ENCODE results near the gene ARHGEF1. TPM values are rescaled to one million over a fixed set of nuclear protein-coding genes. Genes with fewer than 3 reads are reported as not detected.

The ARHGEF1 gene
- total and polyA plus RNA-seq, 7 experiments from 2014 or later, result 184 to 1,236 (median 1,084) TPM

DNA sequence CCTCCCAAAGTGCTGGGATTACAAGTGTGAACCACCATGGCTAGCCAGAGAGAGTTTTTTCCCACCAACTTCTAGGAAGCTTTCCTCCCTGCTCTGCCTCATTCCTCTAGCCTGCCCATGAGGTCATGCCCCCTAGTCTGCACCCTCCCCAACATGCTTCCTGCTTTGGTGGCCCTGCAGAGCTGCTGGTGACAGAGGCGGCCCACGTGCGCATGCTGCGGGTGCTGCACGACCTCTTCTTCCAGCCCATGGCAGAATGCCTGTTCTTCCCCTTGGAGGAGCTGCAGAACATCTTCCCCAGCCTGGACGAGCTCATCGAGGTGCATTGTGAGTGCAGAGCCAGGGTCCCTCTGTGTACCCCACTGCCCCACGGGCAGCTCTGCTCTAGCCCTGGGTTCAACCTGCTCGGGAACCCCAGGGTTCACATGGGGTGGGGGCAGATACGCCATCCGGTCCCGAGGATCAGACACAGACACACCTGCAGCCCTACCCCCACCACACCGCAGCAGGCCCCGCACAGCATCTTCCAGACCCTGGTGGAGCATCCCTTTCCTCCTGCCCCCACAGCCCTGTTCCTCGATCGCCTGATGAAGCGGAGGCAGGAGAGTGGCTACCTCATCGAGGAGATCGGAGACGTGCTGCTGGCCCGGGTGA is 18.9 kb downstream of the ARHGEF1 start:
- H3K36me3 Mint-ChIP-seq, result peaks cover 3 to 58% (median 21%) of the 10 kb centered on the region in 5 donors
- no peaks in the 10 kb centered on the region for H3K27me3 Mint-ChIP-seq
- H3K9me3 Mint-ChIP-seq, result peaks cover 0 to 4% (median 0%) of the 10 kb centered on the region in 11 donors
- H3K27ac Mint-ChIP-seq, result peak overlapping the region in 4 of 9 donors; percentile 10 to 69 (median 49)
- peaks cover 49 to 95% (median 62%) of the 10 kb centered on the region in 3 experiments for H3K36me3 ChIP-seq (ENCODE audit: control insufficient read depth in 2 of 3, insufficient read depth in 3 of 3, low read length in 3 of 3)
- ChIA-PET POLR2A (interaction anchor here (0.8 to 15.6 kb wide), 5 partner anchors 9 to 42 kb away, joined by 3 to 348 read pairs (median 4); partner anchors contain the start of genes ARHGEF1 and RPS19), CTCF (interaction anchor here (1.0 to 2.0 kb wide), 4 partner anchors 11 to 49 kb away, joined by 3 to 7 read pairs (median 4); no protein-coding TSS in a partner anchor)
- ATAC-seq (no peak), DNase-seq (no peak)
- H3K27ac ChIP-seq (ENCODE audit: low read depth, low read length), result no peak overlapping the region
- no peak overlapping the region for H3K4me3 Mint-ChIP-seq
- intact Hi-C loops (cut with micrococcal nuclease), result loop anchor here in 1 of 2 donors (2.0 kb wide), 1 partner anchor 15 kb away; no protein-coding TSS in a partner anchor
- H3K4me3 ChIP-seq (ENCODE audit: low read length), result no peak overlapping the region
- H3K9me3 ChIP-seq (ENCODE audit: control insufficient read depth in 2 of 3, low read length in 3 of 3), result no peaks in the 10 kb centered on the region
- H3K4me1 ChIP-seq (ENCODE audit: control insufficient read depth in 2 of 2, insufficient read depth in 2 of 2, low read length in 2 of 2), result peaks cover 0 to 35% of the 10 kb centered on the region in 2 donors
- H3K27me3 ChIP-seq (ENCODE audit: control insufficient read depth in 2 of 2, insufficient read depth in 2 of 2, low read length in 2 of 2), result no peaks in the 10 kb centered on the region
- peaks cover 34 to 70% (median 53%) of the 10 kb centered on the region in 7 donors for H3K4me1 Mint-ChIP-seq

DNA sequence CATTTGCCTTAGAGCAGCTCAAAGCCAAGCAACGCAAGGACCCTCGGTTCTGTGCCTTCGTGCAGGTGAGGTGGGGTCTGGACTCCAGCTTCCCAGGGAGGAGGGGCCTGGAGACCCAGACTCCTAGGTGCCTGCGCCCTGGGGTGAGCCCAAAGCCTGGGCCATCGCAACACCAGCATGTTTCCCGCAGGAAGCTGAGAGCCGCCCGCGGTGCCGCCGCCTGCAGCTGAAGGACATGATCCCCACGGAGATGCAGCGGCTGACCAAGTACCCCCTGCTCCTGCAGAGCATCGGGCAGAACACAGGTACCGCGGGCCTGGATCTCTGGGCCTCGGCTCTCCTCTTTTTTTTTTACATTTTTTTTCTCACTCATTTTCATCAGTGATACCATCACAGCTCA is 19.6 kb downstream of the ARHGEF1 start:
- Histone ChIP-seq H3K4me1 (ENCODE audit: control insufficient read depth in 2 of 2, insufficient read depth in 2 of 2, low read length in 2 of 2) (peaks cover 0 to 33% of the 10 kb centered on the region in 2 donors), H3K36me3 (ENCODE audit: control insufficient read depth in 2 of 3, insufficient read depth in 3 of 3, low read length in 3 of 3) (peaks cover 51 to 96% (median 61%) of the 10 kb centered on the region in 3 experiments), H3K9me3 (ENCODE audit: control insufficient read depth in 2 of 3, low read length in 3 of 3) (no peaks in the 10 kb centered on the region), H3K27me3 (ENCODE audit: control insufficient read depth in 2 of 2, insufficient read depth in 2 of 2, low read length in 2 of 2) (no peaks in the 10 kb centered on the region), H3K27ac (ENCODE audit: low read depth, low read length) (no peak overlapping the region), H3K4me3 (ENCODE audit: low read length) (no peak overlapping the region)
- Mint-ChIP-seq H3K36me3 (peaks cover 3 to 57% (median 22%) of the 10 kb centered on the region in 5 donors), H3K9me3 (peaks cover 0 to 4% (median 0%) of the 10 kb centered on the region in 11 donors), H3K4me1 (peaks cover 35 to 69% (median 55%) of the 10 kb centered on the region in 7 donors), H3K27me3 (no peaks in the 10 kb centered on the region), H3K27ac (peak overlapping the region in 4 of 9 donors; percentile 33 to 83 (median 60)), H3K4me3 (peak overlapping the region in 1 of 10 donors; percentile 39)
- ChIA-PET CTCF (interaction anchor here (0.6 to 1.0 kb wide), 4 partner anchors 11 to 28 kb away, joined by 3 to 6 read pairs (median 4); no protein-coding TSS in a partner anchor), POLR2A (interaction anchor here (1.3 to 15.6 kb wide), 4 partner anchors 8 to 42 kb away, joined by 4 to 348 read pairs (median 18); partner anchors contain the start of genes ARHGEF1 and RPS19)
- ATAC-seq, result no peak
- no peak for DNase-seq
- intact Hi-C loops (cut with micrococcal nuclease), result no loop called here

DNA sequence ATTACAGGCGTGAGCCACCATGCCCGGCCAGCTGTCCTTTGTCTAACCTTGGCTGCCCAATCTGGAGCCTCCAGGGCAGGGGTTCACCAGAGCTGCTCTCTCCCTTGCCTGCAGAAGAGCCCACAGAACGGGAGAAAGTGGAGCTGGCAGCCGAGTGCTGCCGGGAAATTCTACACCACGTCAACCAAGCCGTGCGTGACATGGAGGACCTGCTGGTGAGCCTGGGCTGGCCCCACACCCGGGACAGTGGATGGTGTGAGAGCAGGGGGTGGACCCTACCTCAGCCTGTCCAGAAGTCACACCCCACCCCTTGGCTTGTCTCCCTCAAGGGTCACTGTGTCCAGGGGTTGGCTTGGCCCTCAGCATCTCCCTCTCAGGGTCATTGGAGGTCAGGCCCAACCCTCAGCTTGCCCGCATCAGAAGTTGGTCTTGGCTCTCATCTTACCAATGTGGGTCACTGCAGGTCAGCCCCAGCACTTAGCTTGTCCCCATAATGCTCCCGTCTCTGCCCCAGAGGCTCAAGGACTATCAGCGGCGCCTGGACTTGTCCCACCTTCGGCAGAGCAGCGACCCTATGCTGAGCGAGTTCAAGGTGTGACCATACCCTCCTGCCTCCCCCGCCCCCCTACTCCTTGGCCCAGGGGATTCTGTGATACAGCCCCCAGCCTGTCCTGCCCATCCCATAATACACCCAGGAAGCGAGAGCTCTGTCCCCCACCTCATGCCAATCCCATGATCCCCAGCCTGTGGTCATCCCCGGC is 20.4 kb downstream of the ARHGEF1 start:
- Mint-ChIP-seq H3K4me1 (peaks cover 31 to 61% (median 48%) of the 10 kb centered on the region in 7 donors), H3K27me3 (no peaks in the 10 kb centered on the region), H3K27ac (peak overlapping the region in 4 of 9 donors; percentile 52 to 87 (median 64)), H3K36me3 (peaks cover 3 to 50% (median 22%) of the 10 kb centered on the region in 5 donors), H3K9me3 (peaks cover 0 to 4% (median 0%) of the 10 kb centered on the region in 11 donors), H3K4me3 (peak overlapping the region in 2 of 10 donors; percentile 39 to 49)
- Histone ChIP-seq H3K9me3 (ENCODE audit: control insufficient read depth in 2 of 3, low read length in 3 of 3) (no peaks in the 10 kb centered on the region), H3K4me3 (ENCODE audit: low read length) (no peak overlapping the region), H3K27ac (ENCODE audit: low read depth, low read length) (peak overlapping the region; percentile 38), H3K4me1 (ENCODE audit: control insufficient read depth in 2 of 2, insufficient read depth in 2 of 2, low read length in 2 of 2) (peaks cover 0 to 28% of the 10 kb centered on the region in 2 donors), H3K36me3 (ENCODE audit: control insufficient read depth in 2 of 3, insufficient read depth in 3 of 3, low read length in 3 of 3) (peaks cover 49 to 93% (median 61%) of the 10 kb centered on the region in 3 experiments), H3K27me3 (ENCODE audit: control insufficient read depth in 2 of 2, insufficient read depth in 2 of 2, low read length in 2 of 2) (no peaks in the 10 kb centered on the region)
- DNase-seq, result no peak
- ATAC-seq, result no peak
- ChIA-PET POLR2A (interaction anchor here (1.1 to 15.6 kb wide), 6 partner anchors 7 to 43 kb away, joined by 3 to 348 read pairs (median 6); partner anchors contain the start of genes ARHGEF1 and RPS19), CTCF (interaction anchor here (0.7 to 1.0 kb wide), 3 partner anchors 12 to 29 kb away, joined by 3 to 4 read pairs (median 3); no protein-coding TSS in a partner anchor)
- intact Hi-C loops (cut with micrococcal nuclease), result no loop called here

DNA sequence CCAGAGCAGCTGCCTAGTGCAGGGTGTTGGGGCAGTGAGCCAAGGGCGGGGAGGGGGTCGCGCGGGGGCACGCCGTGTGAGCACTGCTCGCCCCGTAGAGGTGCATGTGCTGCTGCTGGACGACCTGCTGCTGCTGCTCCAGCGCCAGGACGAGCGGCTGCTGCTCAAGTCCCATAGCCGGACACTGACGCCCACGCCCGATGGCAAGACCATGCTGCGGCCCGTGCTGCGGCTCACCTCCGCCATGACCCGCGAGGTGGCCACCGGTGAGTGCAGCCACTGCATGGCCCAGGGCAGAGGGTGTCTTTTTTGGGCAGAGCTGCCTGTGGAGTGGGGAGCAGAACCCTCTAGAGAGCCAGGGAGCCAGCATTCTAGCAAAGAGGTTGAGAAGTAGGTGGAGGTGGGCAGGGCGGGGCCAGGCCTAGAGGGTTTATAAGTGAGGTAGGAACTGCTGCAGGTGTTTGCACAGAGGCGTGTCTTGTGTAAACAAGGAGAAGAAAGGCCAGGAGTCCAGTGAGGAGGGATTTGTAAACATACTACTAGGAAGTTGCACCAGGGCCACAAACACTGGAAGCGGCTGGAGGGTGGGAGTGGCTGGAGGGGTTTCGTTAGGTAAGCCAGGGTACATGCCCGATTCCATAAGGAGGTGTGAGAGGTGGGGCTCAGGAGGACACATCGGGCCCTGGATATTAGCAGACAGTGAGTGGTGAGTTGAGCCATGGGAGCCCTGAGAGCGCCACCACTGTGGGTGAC is 21.3 kb downstream of the ARHGEF1 start:
- Histone ChIP-seq H3K9me3 (ENCODE audit: control insufficient read depth in 2 of 3, low read length in 3 of 3) (no peaks in the 10 kb centered on the region), H3K36me3 (ENCODE audit: control insufficient read depth in 2 of 3, insufficient read depth in 3 of 3, low read length in 3 of 3) (peaks cover 47 to 91% (median 61%) of the 10 kb centered on the region in 3 experiments), H3K4me1 (ENCODE audit: control insufficient read depth in 2 of 2, insufficient read depth in 2 of 2, low read length in 2 of 2) (peaks cover 0 to 28% of the 10 kb centered on the region in 2 donors), H3K27ac (ENCODE audit: low read depth, low read length) (peak overlapping the region; percentile 23), H3K4me3 (ENCODE audit: low read length) (no peak overlapping the region), H3K27me3 (ENCODE audit: control insufficient read depth in 2 of 2, insufficient read depth in 2 of 2, low read length in 2 of 2) (no peaks in the 10 kb centered on the region)
- Mint-ChIP-seq H3K27ac (peak overlapping the region in 7 of 9 donors; percentile 21 to 85 (median 48)), H3K4me3 (peak overlapping the region in 2 of 10 donors; percentile 27 to 61), H3K36me3 (peaks cover 0 to 46% (median 14%) of the 10 kb centered on the region in 5 donors), H3K27me3 (peaks cover 0 to under 1% (median 0%) of the 10 kb centered on the region in 5 donors), H3K9me3 (peaks cover 0 to 4% (median 0%) of the 10 kb centered on the region in 11 donors), H3K4me1 (peaks cover 25 to 52% (median 46%) of the 10 kb centered on the region in 7 donors)
- CTCF ChIA-PET, result interaction anchor here (1.2 kb wide), 1 partner anchor 15 kb away, joined by 4 read pairs; no protein-coding TSS in a partner anchor
- POLR2A ChIA-PET, result interaction anchor here (1.0 to 15.6 kb wide), 7 partner anchors 8 to 33 kb away, joined by 3 to 348 read pairs (median 4); partner anchors contain the start of gene ARHGEF1
- ATAC-seq (no peak), DNase-seq (no peak)
- intact Hi-C loops (cut with micrococcal nuclease), result no loop called here

DNA sequence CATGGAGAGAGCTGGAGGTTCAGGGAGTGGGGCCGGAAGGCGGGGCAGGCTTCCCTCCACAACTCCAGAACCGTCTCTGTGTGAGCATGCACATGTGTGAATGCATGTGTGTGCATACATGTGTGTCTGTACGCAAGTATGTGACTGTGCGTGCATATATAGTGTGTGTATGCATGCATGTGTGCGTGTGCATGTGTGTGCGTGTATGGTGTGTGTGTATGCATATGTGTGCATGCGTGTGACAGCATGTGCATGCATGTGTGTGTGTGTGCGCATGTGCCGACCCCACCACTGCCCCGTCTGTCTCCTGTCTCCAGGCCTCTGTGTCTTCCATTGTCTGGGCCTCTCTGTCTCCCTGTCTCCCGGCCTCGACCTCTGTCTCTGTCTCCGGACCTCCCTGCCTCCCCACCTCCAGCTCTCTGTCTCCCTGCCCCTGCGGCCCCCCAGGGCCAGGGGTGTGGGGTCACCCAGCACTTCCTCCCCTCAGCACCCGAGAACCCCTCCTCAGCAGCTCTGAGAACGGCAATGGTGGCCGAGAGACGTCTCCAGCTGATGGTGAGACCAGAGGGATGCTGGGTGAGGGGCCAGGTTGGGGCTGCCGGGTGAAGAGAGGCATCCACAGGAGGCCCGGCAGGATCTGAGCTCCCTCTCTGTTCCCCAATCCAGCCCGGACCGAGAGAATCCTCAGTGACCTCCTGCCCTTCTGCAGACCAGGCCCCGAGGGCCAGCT is 22.5 kb downstream of the ARHGEF1 start:
- Histone ChIP-seq H3K27ac (ENCODE audit: low read depth, low read length) (no peak overlapping the region), H3K36me3 (ENCODE audit: control insufficient read depth in 2 of 3, insufficient read depth in 3 of 3, low read length in 3 of 3) (peaks cover 47 to 82% (median 56%) of the 10 kb centered on the region in 3 experiments), H3K4me3 (ENCODE audit: low read length) (no peak overlapping the region), H3K9me3 (ENCODE audit: control insufficient read depth in 2 of 3, low read length in 3 of 3) (no peaks in the 10 kb centered on the region), H3K27me3 (ENCODE audit: control insufficient read depth in 2 of 2, insufficient read depth in 2 of 2, low read length in 2 of 2) (no peaks in the 10 kb centered on the region), H3K4me1 (ENCODE audit: control insufficient read depth in 2 of 2, insufficient read depth in 2 of 2, low read length in 2 of 2) (peaks cover 0 to 23% of the 10 kb centered on the region in 2 donors)
- Mint-ChIP-seq H3K27me3 (peaks cover 0 to 2% (median 0%) of the 10 kb centered on the region in 5 donors), H3K4me1 (peaks cover 20 to 47% (median 40%) of the 10 kb centered on the region in 7 donors), H3K27ac (peak overlapping the region in 8 of 9 donors; percentile 31 to 85 (median 73)), H3K36me3 (peaks cover 0 to 45% (median 13%) of the 10 kb centered on the region in 5 donors), H3K4me3 (peak overlapping the region in 3 of 10 donors; percentile 21 to 48 (median 32)), H3K9me3 (peaks cover 0 to 4% (median 0%) of the 10 kb centered on the region in 11 donors)
- ATAC-seq (no peak), DNase-seq (no peak)
- CTCF ChIA-PET, result interaction anchor here (0.6 to 1.2 kb wide), 2 partner anchors 14 to 46 kb away, joined by 3 to 4 read pairs; no protein-coding TSS in a partner anchor
- POLR2A ChIA-PET, result interaction anchor here (1.0 to 15.6 kb wide), 6 partner anchors 8 to 34 kb away, joined by 3 to 348 read pairs (median 6); partner anchors contain the start of gene ARHGEF1
- intact Hi-C loops (cut with micrococcal nuclease), result no loop called here

Data from naive thymus-derived CD4-positive, alpha-beta T cell (primary cell).